ENCODE data around the gene EOLA1.
"Not testable (repeated sequence)": the region's sequence is repeated elsewhere in the genome, so short reads cannot be mapped to it uniquely, and the experiment has no call there.

The EOLA1 gene

GRCh38 chrX:149520636-149521277, 20.1 kb upstream of the EOLA1 start:
- POLR2A ChIA-PET, result not testable (repeated sequence)

GRCh38 chrX:149521438-149521837, 19.4 kb upstream of the EOLA1 start:
- H3K4me3 ChIP-seq (ENCODE audit: control insufficient read depth in 1 of 7, extremely low read depth in 1 of 7, insufficient read depth in 4 of 7, low read depth in 2 of 7, low read length in 6 of 7), result no peak overlapping the region
- CTCF ChIA-PET, result interaction anchor here (1.0 to 9.8 kb wide), 3 partner anchors 9 to 27 kb away, joined by 3 to 99 read pairs (median 12); partner anchors contain the start of gene IDS
- POLR2A ChIA-PET, result no interaction called here
- no peak for DNase-seq
- peaks cover 5 to 49% (median 34%) of the 10 kb centered on the region in 4 experiments for H3K4me1 ChIP-seq (ENCODE audit: control extremely low read depth in 1 of 4, control insufficient read depth in 4 of 4, insufficient read depth in 4 of 4, low read length in 3 of 4)
- H3K36me3 ChIP-seq (ENCODE audit: control insufficient read depth in 4 of 4, insufficient read depth in 4 of 4, low read length in 3 of 4), result no peaks in the 10 kb centered on the region
- H3K27me3 ChIP-seq (replicated peaks in 2 of 5; ENCODE audit: control insufficient read depth in 4 of 5, insufficient read depth in 5 of 5, low read length in 4 of 5), result no peaks in the 10 kb centered on the region
- peak overlapping the region in 1 of 2 experiments; percentile 13 for H3K27ac ChIP-seq (ENCODE audit: insufficient read depth in 1 of 2, low read depth in 1 of 2, low read length in 2 of 2, poor library complexity in 1 of 2, severe bottlenecking in 2 of 2)
- no peaks in the 10 kb centered on the region for H3K9me3 ChIP-seq (ENCODE audit: control extremely low read depth in 1 of 5, control insufficient read depth in 4 of 5, insufficient read depth in 2 of 5, low read depth in 1 of 5, low read length in 4 of 5)
- WGBS (ENCODE audit: insufficient coverage), result 41% methylated on average over 4 of the region's 9 CpGs

More at GRCh38 chrX:149520636-149521277, 20.1 kb upstream of the EOLA1 start:
- H3K4me3 ChIP-seq (ENCODE audit: control insufficient read depth in 1 of 7, extremely low read depth in 1 of 7, insufficient read depth in 4 of 7, low read depth in 2 of 7, low read length in 6 of 7), result peak overlapping the region in 1 of 7 experiments; percentile 28
- peaks cover 7 to 49% (median 36%) of the 10 kb centered on the region in 4 experiments for H3K4me1 ChIP-seq (ENCODE audit: control extremely low read depth in 1 of 4, control insufficient read depth in 4 of 4, insufficient read depth in 4 of 4, low read length in 3 of 4)
- H3K27me3 ChIP-seq (replicated peaks in 2 of 5; ENCODE audit: control insufficient read depth in 4 of 5, insufficient read depth in 5 of 5, low read length in 4 of 5); H3K9me3 ChIP-seq (ENCODE audit: control extremely low read depth in 1 of 5, control insufficient read depth in 4 of 5, insufficient read depth in 2 of 5, low read depth in 1 of 5, low read length in 4 of 5); H3K36me3 ChIP-seq (ENCODE audit: control insufficient read depth in 4 of 4, insufficient read depth in 4 of 4, low read length in 3 of 4): not testable (repeated sequence)
- CTCF ChIA-PET, result interaction anchor here (1.0 to 9.8 kb wide), 3 partner anchors 8 to 27 kb away, joined by 3 to 99 read pairs (median 12); partner anchors contain the start of gene IDS
- peak in 2 of 3 donors; percentile 30 to 52 for DNase-seq
- H3K27ac ChIP-seq (ENCODE audit: insufficient read depth in 1 of 2, low read depth in 1 of 2, low read length in 2 of 2, poor library complexity in 1 of 2, severe bottlenecking in 2 of 2), result peak overlapping the region; percentile 13 to 22
- WGBS (ENCODE audit: insufficient coverage), result 20% methylated on average over 1 of the region's 3 CpGs

GRCh38 chrX:149522916-149523315, 17.9 kb upstream of the EOLA1 start:
- no peaks in the 10 kb centered on the region for H3K27me3 ChIP-seq (replicated peaks in 2 of 5; ENCODE audit: control insufficient read depth in 4 of 5, insufficient read depth in 5 of 5, low read length in 4 of 5)
- ChIA-PET POLR2A (interaction anchor here (1.1 kb wide), 1 partner anchor 9 kb away, joined by 3 read pairs; no protein-coding TSS in a partner anchor), CTCF (interaction anchor here (2.7 to 9.8 kb wide), 2 partner anchors 10 to 18 kb away, joined by 12 to 99 read pairs; partner anchors contain the start of gene IDS)
- H3K4me3 ChIP-seq (ENCODE audit: control insufficient read depth in 1 of 7, extremely low read depth in 1 of 7, insufficient read depth in 4 of 7, low read depth in 2 of 7, low read length in 6 of 7), result no peak overlapping the region
- no peaks in the 10 kb centered on the region for H3K36me3 ChIP-seq (ENCODE audit: control insufficient read depth in 4 of 4, insufficient read depth in 4 of 4, low read length in 3 of 4)
- H3K4me1 ChIP-seq (ENCODE audit: control extremely low read depth in 1 of 4, control insufficient read depth in 4 of 4, insufficient read depth in 4 of 4, low read length in 3 of 4), result peaks cover 4 to 44% (median 32%) of the 10 kb centered on the region in 4 experiments
- WGBS (ENCODE audit: insufficient coverage), result 69% methylated on average over 2 of the region's 2 CpGs
- no peak for DNase-seq
- H3K27ac ChIP-seq (ENCODE audit: insufficient read depth in 1 of 2, low read depth in 1 of 2, low read length in 2 of 2, poor library complexity in 1 of 2, severe bottlenecking in 2 of 2), result no peak overlapping the region
- no peaks in the 10 kb centered on the region for H3K9me3 ChIP-seq (ENCODE audit: control extremely low read depth in 1 of 5, control insufficient read depth in 4 of 5, insufficient read depth in 2 of 5, low read depth in 1 of 5, low read length in 4 of 5)

GRCh38 chrX:149525389-149525788, 15.4 kb upstream of the EOLA1 start:
- CTCF ChIA-PET, result interaction anchor here (9.8 kb wide), 1 partner anchor 13 kb away, joined by 99 read pairs; no protein-coding TSS in a partner anchor

GRCh38 chrX:149525903-149526302, 14.9 kb upstream of the EOLA1 start:
- H3K9me3 ChIP-seq (ENCODE audit: control extremely low read depth in 1 of 5, control insufficient read depth in 4 of 5, insufficient read depth in 2 of 5, low read depth in 1 of 5, low read length in 4 of 5); H3K27me3 ChIP-seq (replicated peaks in 2 of 5; ENCODE audit: control insufficient read depth in 4 of 5, insufficient read depth in 5 of 5, low read length in 4 of 5); H3K36me3 ChIP-seq (ENCODE audit: control insufficient read depth in 4 of 4, insufficient read depth in 4 of 4, low read length in 3 of 4): not testable (repeated sequence)
- peak in 2 of 3 donors; percentile 58 to 67 for DNase-seq
- WGBS (ENCODE audit: insufficient coverage), result no CpG with 5 or more reads among the region's 5 CpGs
- H3K4me3 ChIP-seq (ENCODE audit: control insufficient read depth in 1 of 7, extremely low read depth in 1 of 7, insufficient read depth in 4 of 7, low read depth in 2 of 7, low read length in 6 of 7), result peak overlapping the region in 1 of 7 experiments; percentile 38
- POLR2A ChIA-PET, result interaction anchor here (1.5 kb wide), 1 partner anchor 21 kb away, joined by 3 read pairs; the partner anchor contains the start of gene IDS
- H3K27ac ChIP-seq (ENCODE audit: insufficient read depth in 1 of 2, low read depth in 1 of 2, low read length in 2 of 2, poor library complexity in 1 of 2, severe bottlenecking in 2 of 2), result peak overlapping the region; percentile 85 to 90
- peaks cover 0 to 38% (median 30%) of the 10 kb centered on the region in 4 experiments for H3K4me1 ChIP-seq (ENCODE audit: control extremely low read depth in 1 of 4, control insufficient read depth in 4 of 4, insufficient read depth in 4 of 4, low read length in 3 of 4)
- CTCF ChIA-PET, result interaction anchor here (1.0 to 9.8 kb wide), 2 partner anchors 13 to 14 kb away, joined by 5 to 99 read pairs; no protein-coding TSS in a partner anchor

More at GRCh38 chrX:149525389-149525788, 15.4 kb upstream of the EOLA1 start:
- H3K4me1 ChIP-seq (ENCODE audit: control extremely low read depth in 1 of 4, control insufficient read depth in 4 of 4, insufficient read depth in 4 of 4, low read length in 3 of 4), result peaks cover under 1 to 39% (median 30%) of the 10 kb centered on the region in 4 experiments
- not testable (repeated sequence) for H3K9me3 ChIP-seq (ENCODE audit: control extremely low read depth in 1 of 5, control insufficient read depth in 4 of 5, insufficient read depth in 2 of 5, low read depth in 1 of 5, low read length in 4 of 5); H3K36me3 ChIP-seq (ENCODE audit: control insufficient read depth in 4 of 4, insufficient read depth in 4 of 4, low read length in 3 of 4); H3K27me3 ChIP-seq (replicated peaks in 2 of 5; ENCODE audit: control insufficient read depth in 4 of 5, insufficient read depth in 5 of 5, low read length in 4 of 5); H3K4me3 ChIP-seq (ENCODE audit: control insufficient read depth in 1 of 7, extremely low read depth in 1 of 7, insufficient read depth in 4 of 7, low read depth in 2 of 7, low read length in 6 of 7)
- DNase-seq, result peak; percentile 77 to 93 (median 89)
- WGBS (ENCODE audit: insufficient coverage), result 21% methylated on average over 2 of the region's 10 CpGs
- peak overlapping the region; percentile 85 to 90 for H3K27ac ChIP-seq (ENCODE audit: insufficient read depth in 1 of 2, low read depth in 1 of 2, low read length in 2 of 2, poor library complexity in 1 of 2, severe bottlenecking in 2 of 2)
- POLR2A ChIA-PET, result interaction anchor here (1.3 to 1.5 kb wide), 2 partner anchors 15 to 20 kb away, joined by 3 to 4 read pairs; partner anchors contain the start of gene IDS

GRCh38 chrX:149526318-149527033, 14.3 kb upstream of the EOLA1 start:
- H3K27me3 ChIP-seq (replicated peaks in 2 of 5; ENCODE audit: control insufficient read depth in 4 of 5, insufficient read depth in 5 of 5, low read length in 4 of 5); H3K36me3 ChIP-seq (ENCODE audit: control insufficient read depth in 4 of 4, insufficient read depth in 4 of 4, low read length in 3 of 4); H3K9me3 ChIP-seq (ENCODE audit: control extremely low read depth in 1 of 5, control insufficient read depth in 4 of 5, insufficient read depth in 2 of 5, low read depth in 1 of 5, low read length in 4 of 5); H3K4me3 ChIP-seq (ENCODE audit: control insufficient read depth in 1 of 7, extremely low read depth in 1 of 7, insufficient read depth in 4 of 7, low read depth in 2 of 7, low read length in 6 of 7); DNase-seq: not testable (repeated sequence)
- H3K27ac ChIP-seq (ENCODE audit: insufficient read depth in 1 of 2, low read depth in 1 of 2, low read length in 2 of 2, poor library complexity in 1 of 2, severe bottlenecking in 2 of 2), result peak overlapping the region; percentile 85 to 90
- H3K4me1 ChIP-seq (ENCODE audit: control extremely low read depth in 1 of 4, control insufficient read depth in 4 of 4, insufficient read depth in 4 of 4, low read length in 3 of 4), result peaks cover 0 to 39% (median 30%) of the 10 kb centered on the region in 4 experiments
- 80% methylated on average over 1 of the region's 13 CpGs for WGBS (ENCODE audit: insufficient coverage)
- CTCF ChIA-PET, result interaction anchor here (1.0 to 9.8 kb wide), 2 partner anchors 13 to 14 kb away, joined by 5 to 99 read pairs; no protein-coding TSS in a partner anchor
- POLR2A ChIA-PET, result interaction anchor here (1.5 kb wide), 1 partner anchor 21 kb away, joined by 3 read pairs; the partner anchor contains the start of gene IDS

Data from common myeloid progenitor, CD34-positive (primary cell).